NB4 (cell line): ENCODE data around the gene C5orf46.

Source experiments
- MYC ChIP-seq: IDR thresholded peaks from 2 replicates; pipeline ENCODE4 v1.6.1; 2011; ENCODE audit warnings: low read depth, low read length
- POLR2A ChIP-seq: IDR thresholded peaks from 2 replicates; pipeline ENCODE4 v1.6.1; 2011; ENCODE audit warnings: mild to moderate bottlenecking; ENCODE audit not compliant: insufficient read length; ENCODE audit errors: extremely low read depth
- TF ChIP-seq, protein P1 (sequence below): IDR thresholded peaks from one replicate; pipeline ENCODE4 v1.5.1; 2012; ENCODE audit warnings: low read depth, low read length
- TF ChIP-seq, protein P2 (sequence below): IDR thresholded peaks from 2 replicates; pipeline ENCODE4 v1.6.1; 2011; ENCODE audit warnings: low read depth, low read length

DNA sequence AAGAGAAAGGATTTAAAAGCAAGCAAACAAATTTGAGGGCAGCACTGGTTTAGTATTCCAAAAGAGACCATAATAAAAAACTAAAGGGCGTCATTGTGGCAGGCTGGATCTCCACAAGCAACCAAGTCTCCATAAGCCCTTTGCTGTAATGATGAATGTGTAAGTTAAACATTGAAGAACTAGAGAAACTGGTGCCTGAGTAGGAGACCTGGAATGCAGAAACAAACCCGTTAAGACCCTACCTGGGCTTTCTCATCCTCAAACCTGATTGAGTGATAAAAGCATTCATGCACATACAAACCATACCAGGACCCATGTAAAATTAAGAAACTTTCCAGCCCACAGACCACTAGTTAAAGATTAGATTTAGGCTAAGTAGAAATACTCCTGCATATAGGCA lies 29.7 kb downstream of the C5orf46 start:
- TF ChIP-seq, protein P1, sequence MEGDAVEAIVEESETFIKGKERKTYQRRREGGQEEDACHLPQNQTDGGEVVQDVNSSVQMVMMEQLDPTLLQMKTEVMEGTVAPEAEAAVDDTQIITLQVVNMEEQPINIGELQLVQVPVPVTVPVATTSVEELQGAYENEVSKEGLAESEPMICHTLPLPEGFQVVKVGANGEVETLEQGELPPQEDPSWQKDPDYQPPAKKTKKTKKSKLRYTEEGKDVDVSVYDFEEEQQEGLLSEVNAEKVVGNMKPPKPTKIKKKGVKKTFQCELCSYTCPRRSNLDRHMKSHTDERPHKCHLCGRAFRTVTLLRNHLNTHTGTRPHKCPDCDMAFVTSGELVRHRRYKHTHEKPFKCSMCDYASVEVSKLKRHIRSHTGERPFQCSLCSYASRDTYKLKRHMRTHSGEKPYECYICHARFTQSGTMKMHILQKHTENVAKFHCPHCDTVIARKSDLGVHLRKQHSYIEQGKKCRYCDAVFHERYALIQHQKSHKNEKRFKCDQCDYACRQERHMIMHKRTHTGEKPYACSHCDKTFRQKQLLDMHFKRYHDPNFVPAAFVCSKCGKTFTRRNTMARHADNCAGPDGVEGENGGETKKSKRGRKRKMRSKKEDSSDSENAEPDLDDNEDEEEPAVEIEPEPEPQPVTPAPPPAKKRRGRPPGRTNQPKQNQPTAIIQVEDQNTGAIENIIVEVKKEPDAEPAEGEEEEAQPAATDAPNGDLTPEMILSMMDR = no peak
- TF ChIP-seq POLR2A (no peak), MYC (no peak)
- TF ChIP-seq, protein P2, sequence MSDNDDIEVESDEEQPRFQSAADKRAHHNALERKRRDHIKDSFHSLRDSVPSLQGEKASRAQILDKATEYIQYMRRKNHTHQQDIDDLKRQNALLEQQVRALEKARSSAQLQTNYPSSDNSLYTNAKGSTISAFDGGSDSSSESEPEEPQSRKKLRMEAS = no peak
